Epithelial cell of proximal tubule (primary cell): ENCODE data around the gene ZBBX. TPM values are rescaled to one million over a fixed set of nuclear protein-coding genes. Genes with fewer than 3 reads are reported as not detected.
"Not testable (repeated sequence)": the region's sequence is repeated elsewhere in the genome, so short reads cannot be mapped to it uniquely, and the experiment has no call there.

Experiments
- DNase-seq: peaks from one replicate; pipeline ENCODE4 v3.0.0-alpha.2; 2011; ENCODE audit warnings: low read depth
- H3K4me3 ChIP-seq: 2 replicates; pipeline ENCODE4 v1.5.1; 2011; ENCODE audit warnings: low read depth, mild to moderate bottlenecking, low read length
- total RNA-seq: library from RNA; depleted of rRNA; stranded (reverse); fragments of >200 nt; gene quantifications from 2 replicates; pipeline ENCODE4 v1.2.3, GENCODE V29; 2015
- TF ChIP-seq, protein P1 (sequence below): conservative IDR thresholded peaks from 2 replicates; pipeline ENCODE4 v1.5.1; 2012; ENCODE audit warnings: low read depth, mild to moderate bottlenecking, low read length

ZBBX gene, protein sequence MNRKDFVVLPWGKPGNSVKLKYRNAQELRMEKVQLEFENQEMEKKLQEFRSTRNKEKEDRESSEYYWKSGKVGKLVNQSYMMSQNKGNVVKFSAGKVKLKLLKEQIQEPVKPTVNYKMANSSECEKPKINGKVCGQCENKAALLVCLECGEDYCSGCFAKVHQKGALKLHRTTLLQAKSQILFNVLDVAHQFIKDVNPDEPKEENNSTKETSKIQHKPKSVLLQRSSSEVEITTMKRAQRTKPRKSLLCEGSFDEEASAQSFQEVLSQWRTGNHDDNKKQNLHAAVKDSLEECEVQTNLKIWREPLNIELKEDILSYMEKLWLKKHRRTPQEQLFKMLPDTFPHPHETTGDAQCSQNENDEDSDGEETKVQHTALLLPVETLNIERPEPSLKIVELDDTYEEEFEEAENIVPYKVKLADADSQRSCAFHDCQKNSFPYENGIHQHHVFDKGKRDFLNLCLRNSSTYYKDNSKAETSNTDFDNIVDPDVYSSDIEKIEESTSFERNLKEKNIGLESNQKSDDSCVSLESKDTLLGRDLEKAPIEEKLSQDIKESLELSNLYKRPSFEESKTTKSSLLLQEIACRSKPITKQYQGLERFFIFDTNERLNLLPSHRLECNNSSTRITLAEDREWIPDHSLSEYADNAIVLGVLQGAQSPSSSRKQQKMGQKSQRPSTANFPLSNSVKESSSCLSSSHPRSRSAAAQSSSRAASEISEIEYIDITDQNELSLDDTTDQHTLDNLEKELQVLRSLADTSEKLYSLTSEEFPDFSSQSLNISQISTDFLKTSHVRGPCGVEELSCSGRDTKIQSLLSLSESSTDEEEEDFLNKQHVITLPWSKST
- 0.06 TPM in 1 of 2 replicates, not detected in the other for total RNA-seq

DNA sequence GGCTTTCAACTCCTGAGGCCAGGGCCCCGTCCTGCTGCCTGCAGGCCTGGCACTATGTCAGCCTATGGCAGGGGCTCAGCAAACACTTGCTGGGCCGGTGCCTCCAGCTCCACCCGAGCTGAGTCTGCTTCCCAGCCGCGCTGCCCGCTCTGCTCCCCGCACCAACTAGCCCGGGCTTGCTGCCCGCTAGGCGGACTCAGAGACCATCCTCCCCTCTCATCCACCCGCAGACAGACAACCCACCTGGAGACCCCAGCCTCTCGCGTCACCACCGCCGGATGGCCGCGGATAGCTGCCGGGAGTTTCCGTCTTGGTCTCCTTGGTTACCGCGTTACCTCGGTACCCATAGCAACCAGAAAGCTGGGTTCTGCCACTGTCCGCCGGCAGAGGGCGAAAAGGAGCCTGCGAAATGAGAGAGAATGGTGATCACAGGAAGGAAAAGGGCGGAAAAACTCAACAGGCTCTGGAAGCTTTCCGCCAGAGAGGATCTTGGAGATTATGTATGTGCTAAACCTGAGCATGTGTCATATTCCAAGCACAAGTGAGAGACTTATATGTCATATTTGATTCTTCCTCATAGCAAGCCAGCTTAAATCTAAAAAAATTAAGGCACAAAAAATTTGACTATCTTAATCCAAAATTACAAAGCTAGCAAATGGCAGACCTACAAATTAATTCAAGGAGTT lies at the start of gene ZBBX:
Gene ZBBX, minus strand, starts transcription at position 294 of the 686 bp plus-strand sequence. CDS start 7,396 bp downstream, outside the sequence.
- peak; percentile 29 for DNase-seq
- H3K4me3 ChIP-seq: peak within 1 kb of the TSS; percentile 61
- TF ChIP-seq, protein P1, sequence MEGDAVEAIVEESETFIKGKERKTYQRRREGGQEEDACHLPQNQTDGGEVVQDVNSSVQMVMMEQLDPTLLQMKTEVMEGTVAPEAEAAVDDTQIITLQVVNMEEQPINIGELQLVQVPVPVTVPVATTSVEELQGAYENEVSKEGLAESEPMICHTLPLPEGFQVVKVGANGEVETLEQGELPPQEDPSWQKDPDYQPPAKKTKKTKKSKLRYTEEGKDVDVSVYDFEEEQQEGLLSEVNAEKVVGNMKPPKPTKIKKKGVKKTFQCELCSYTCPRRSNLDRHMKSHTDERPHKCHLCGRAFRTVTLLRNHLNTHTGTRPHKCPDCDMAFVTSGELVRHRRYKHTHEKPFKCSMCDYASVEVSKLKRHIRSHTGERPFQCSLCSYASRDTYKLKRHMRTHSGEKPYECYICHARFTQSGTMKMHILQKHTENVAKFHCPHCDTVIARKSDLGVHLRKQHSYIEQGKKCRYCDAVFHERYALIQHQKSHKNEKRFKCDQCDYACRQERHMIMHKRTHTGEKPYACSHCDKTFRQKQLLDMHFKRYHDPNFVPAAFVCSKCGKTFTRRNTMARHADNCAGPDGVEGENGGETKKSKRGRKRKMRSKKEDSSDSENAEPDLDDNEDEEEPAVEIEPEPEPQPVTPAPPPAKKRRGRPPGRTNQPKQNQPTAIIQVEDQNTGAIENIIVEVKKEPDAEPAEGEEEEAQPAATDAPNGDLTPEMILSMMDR: peak; percentile 97

DNA sequence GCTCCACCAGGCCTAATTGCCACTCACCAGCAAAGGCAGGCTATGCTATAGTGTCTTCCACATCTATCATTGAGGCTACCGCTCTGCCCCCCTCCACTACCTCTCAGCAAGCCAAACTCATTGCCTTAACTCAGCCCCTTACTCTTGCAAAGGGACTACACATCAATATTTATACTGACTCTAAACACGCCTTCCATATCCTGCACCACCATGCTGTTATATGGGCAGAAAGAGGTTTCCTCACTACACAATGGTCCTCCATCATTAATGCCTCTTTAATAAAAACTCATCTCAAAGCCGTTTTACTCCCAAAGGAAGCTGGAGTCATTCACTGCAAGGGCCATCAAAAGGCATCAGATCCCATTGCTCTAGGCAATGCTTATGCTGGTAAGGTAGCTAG lies 46.9 kb upstream of the ZBBX start:
- not testable (repeated sequence) for H3K4me3 ChIP-seq, DNase-seq

DNA sequence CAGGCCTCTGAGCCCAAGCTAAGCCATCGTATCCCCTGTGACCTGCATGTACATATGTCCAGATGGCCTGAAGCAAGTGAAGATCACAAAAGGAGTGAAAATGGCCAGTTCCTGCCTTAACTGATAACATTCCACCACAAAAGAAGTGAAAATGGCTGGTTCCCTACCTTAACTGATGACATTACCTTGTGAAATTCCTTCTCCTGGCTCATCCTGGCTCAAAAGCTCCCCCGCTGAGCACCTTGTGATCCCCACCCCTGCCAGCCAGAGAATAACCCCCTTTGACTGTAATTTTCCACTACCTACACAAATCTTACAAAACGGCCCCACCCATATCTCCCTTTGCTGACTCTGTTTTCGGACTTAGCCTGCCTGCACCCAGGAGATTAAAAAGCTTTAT lies 42.3 kb upstream of the ZBBX start:
- not testable (repeated sequence) for DNase-seq, H3K4me3 ChIP-seq

DNA sequence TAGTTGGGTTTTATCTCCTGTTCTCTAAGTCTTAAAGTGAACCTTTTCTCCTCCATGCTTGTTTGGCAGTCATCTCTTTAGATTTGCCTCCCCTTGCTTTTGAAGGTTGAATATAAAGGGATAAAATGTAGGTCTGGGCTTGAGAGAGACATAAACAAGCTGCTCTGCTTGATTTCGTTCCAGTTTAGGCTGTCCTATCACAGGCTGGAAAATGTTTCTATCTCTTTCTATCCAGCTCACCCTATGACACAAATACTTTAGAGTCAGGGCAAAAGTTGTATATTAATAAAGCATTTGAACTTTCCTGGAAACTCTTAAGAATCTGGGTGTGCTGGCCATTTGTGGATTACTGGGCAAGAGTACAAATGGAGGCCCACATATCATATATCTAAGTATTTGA lies 29.5 kb upstream of the ZBBX start:
- TF ChIP-seq, protein P1: no peak
- no peak overlapping the region for H3K4me3 ChIP-seq
- DNase-seq: no peak

DNA sequence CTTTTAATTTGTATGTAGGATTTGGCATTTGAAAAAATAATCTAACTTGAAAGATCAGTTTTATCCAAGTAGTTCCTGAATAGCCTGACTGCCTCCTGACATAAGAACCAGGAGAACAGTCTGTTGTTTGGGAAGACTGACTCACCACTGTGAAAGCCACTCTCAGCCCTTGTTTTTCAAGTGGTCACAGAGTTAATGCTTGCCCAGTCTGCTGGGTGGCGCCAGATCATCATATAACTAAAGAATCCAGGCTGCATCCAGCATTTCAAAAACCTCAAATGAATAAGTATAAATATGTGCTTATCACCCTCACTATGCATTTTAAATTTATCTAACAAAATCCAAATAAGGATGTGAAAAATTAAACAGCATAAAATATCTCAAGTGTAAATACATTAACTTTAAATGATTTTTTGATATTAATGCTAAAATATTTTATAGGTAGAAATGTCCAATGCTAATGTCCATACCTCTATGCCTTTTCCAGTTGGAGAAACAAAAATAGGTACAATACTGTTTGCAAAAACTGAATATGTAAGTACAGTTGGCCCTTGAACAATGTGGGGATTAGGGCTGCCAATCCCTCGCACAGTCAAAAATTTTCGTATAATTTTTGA lies 26.9 kb upstream of the ZBBX start:
- TF ChIP-seq, protein P1: peak; percentile 85
- DNase-seq: peak; percentile 48
- H3K4me3 ChIP-seq: no peak overlapping the region

DNA sequence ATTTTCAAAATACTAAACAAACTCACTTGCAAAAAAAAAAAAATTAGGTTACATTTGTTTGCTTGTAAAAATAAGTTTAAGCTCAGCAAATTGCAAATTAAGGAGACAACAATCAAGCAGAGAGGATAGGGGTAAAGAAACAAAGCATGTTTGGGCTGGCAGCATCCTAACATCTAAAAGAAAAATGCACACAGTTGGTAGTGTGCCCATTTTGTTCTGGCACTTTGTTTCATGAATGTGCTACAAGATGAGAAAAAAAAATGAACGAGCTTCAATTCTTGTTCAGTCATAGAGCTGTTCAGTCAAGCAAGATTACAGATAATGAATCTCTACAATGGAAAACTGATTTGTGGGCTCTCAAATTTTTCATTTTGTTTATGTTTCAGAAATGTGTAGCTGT lies 17.7 kb upstream of the ZBBX start:
- TF ChIP-seq, protein P1: no peak
- no peak overlapping the region for H3K4me3 ChIP-seq
- no peak for DNase-seq

DNA sequence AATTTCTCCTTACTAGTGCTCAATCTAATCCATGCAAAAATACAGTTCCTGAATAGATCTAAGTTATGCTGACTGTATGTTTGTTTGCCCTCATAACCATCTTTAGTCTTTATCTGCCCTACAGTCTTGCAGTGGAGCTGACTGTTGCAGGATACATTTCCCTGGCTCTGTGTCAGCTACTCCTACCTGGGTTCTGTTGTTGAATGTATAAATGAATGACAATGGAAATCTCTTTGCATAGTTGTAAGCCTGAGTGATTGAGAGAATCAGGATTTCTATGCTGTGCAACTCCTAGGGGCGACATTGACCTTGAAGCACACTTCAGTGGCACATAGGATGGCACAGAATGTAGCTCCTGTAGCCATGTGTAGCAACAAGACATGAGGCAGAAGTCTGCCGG lies 16.0 kb upstream of the ZBBX start:
- DNase-seq: no peak
- H3K4me3 ChIP-seq: no peak overlapping the region
- TF ChIP-seq, protein P1: no peak
